Stimulated activated CD4-positive, alpha-beta T cell treated with anti-CD3 and anti-CD28 coated beads, Interleukin-1b, Interleukin-23, amount 100 ng/mL, for 24 hours (primary cell): ENCODE measurements around the gene ADARB1.

Experiments
- DNase-seq, 4 experiments: peaks; one replicate each; pipeline ENCODE4 v3.0.0-alpha.2; 2020; ENCODE audit warnings: low read depth in 4 of 4, low spot score in 1 of 4

ADARB1 gene

DNA sequence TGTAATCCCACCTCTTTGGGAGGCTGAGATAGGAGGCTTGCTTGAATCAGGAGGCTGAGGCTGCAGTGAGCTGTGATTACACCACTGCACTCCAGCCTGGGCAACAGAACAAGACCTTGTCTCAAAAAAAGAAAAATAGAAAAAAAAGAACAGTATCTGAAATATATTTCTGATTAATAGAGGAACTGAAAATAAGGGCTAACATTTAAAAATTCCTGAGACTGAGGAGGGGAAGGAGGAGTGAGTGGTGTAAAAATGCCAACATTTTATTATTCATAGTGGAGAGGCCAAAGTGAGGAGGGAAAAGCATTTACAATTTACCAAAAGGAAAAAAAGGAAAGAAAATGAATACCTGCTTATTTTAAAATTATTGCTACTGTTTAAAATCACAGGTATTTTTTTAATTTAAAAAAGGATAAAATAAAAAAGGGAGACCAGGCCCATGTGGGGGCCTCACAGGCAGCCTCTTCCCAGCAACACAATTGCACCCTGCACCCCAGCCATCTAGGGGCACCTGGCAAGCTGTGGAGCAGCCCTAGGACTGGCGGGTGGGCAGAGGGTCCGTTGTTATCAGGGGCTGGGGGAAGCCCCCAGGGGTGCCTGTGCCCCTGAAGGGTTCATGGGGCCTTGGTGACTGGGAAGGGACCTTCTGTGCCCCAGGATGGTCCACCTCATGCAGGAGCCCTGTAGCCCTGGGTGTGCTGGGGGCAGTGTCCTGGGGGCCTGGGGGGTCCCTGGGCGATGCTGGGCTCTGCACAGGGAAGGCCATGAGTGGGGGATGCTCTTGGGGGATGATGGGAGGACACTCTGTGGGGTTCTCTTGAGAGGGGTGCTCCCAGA lies 34.8 kb upstream of the ADARB1 start:
- DNase-seq, result no peak

DNA sequence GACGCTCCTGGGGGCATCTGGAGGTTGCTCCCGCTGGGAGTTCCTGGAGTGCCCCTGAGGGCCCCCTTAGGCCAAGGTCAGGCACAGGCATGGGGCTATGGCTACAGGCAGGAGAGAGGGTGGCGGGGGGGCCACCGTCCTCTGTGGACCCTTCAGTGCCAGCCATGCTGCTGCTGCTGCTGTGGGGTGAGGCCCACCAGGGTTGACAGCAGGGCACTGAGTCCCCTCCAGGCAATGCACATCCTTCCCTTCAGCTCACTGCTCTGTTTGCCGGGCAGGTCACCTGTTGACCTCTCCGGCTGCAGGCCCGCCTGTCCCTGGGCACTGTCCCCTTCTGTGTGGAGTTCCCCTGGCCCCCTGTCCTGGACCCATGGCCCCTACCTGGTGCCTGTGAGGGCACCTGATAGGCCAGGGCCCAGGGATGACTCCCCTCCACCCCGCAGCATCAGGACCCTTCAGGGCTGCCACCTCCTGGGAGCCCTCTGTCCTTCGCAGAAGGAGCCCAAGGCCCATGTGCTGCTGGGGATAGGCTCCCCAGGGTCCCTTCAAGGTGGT lies 34.1 kb upstream of the ADARB1 start:
- no peak for DNase-seq

DNA sequence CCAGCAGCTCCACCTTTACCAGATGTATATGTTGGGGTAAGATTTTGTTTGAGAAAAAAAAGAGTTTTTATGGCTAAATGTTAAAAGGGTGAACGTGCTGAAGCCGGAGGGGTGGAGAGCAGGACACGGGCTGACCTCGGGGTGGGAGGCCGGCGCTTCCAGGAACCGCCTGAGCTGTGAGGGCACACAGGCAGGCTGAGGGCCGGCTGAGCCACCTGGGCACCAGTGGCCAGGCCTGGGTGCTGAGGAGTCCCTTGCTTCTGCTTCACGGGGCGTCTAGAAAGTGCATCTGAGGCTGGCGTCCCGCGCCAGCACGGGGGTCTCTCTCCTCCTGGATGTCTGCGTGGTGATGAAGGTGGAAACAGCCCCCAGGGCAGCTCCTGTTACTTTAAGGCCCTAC lies 33.6 kb upstream of the ADARB1 start:
- no peak for DNase-seq

- no peak for DNase-seq
Observed at GRCh38 chr21:45041351-45041805, 33.0 kb upstream of the ADARB1 start.

GRCh38 chr21:45041984-45042663 lies 32.3 kb upstream of the ADARB1 start:
- no peak for DNase-seq

- no peak for DNase-seq
Observed at GRCh38 chr21:45042664-45043161, 31.7 kb upstream of the ADARB1 start.

DNA sequence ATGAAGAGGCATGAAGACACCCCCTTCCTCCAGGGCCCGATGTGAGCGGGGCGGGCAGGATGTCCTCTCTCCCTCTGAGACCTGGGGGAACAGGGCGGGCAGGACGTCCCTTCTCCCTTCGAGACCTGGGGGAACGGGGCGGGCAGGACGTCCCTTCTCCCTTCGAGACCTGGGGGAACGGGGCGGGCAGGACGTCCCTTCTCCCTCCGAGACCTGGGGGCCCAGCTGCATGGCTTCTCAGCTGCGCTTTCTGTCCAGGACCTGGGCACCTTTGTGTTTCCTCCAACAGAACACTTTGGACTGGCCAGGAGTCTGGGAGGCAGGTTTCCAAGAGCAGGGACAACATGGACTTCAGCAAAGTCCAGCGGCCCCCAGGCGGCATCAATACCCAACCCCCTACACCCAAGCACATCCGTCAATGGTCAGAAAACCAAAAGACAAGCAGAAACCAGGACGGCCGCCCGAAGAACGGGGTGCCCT lies 30.8 kb upstream of the ADARB1 start:
- DNase-seq, result no peak

DNA sequence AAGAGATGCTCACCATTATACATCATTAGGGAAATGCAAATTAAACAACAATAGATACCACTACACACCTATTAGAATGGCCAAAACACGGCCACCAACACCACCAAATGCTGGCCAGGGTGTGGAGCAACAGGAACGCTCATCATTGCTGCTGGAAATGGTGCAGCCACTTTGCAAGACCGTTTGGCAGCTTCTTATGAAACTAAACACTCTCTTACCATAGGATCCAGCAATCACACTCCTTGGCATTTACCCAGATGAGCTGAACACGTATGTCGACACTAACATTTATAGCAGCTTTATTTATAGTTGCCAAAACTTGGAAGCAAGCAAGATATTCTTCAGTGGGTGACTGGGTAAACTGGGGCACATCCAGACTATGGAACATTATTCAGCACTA lies 28.9 kb upstream of the ADARB1 start:
- DNase-seq, result no peak

DNA sequence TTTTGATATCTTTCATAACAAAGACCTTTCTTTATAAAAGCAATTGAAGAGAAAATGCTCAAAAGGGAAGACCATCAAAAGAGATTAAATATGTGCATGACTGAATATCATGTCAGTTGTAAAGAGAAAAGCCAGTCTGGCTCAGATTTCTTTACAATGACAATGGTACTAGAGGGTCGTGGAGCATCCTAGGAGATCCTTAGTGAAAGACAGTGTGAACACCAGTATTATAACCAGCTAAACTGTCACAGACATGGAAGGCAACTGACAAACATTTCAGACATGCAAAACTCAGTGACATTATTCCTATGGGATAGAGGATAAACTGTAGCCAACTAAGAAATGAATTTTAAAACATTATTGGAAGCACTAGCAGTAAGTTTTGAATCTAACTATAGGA lies 27.1 kb upstream of the ADARB1 start:
- no peak for DNase-seq

DNA sequence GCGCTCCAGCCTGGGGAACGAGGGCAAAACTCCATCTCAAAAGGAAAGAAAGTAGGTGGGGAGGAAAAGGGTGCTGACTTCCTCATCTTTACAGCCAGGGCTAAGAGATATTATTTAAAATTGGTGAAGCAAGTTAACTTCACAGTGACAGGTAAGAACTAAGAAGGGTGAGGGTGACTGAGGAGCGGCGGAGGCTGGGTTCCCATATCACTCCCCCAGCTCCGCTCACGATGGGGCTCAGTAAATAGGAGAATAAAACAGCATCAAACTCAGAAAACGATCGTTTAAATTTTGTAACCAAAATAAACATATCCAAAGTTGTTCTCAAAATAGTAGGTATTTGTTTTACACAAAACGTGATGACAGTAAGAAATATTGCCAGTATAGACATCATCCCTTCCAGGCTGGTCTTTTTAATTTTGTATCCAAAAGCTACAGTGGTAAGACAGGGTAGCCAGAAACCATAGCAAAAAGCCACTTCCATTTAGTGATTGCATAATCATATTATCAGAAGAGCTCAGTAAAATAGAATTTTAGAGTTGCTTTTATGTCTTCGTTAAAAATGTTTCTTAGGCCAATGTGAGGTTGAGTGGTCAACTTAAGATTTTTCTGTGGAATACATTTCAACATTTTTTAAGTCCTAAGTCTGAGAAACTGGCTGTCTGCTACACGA lies 26.2 kb upstream of the ADARB1 start:
- DNase-seq, result no peak

DNA sequence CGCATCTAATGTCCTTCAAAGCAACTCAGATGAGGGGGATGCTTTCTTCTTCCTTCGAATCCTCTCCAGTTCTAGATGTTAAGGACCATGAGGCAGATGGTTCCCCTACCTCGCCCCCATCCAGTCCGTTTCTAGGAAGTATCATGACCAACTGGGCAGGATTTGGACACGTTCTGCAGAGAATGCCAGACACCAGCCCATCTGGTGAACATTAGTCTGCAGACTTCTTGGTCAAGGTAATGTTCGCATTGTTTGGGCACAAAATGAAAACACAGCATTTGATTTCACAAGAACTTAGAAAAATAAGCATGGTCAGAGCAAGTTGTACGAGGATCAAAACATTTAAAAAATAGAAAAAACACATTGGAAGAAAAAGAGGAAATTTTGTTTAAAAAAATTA lies 25.4 kb upstream of the ADARB1 start:
- no peak for DNase-seq

GRCh38 chr21:45049714-45050344 lies 24.6 kb upstream of the ADARB1 start:
- DNase-seq, result no peak

DNA sequence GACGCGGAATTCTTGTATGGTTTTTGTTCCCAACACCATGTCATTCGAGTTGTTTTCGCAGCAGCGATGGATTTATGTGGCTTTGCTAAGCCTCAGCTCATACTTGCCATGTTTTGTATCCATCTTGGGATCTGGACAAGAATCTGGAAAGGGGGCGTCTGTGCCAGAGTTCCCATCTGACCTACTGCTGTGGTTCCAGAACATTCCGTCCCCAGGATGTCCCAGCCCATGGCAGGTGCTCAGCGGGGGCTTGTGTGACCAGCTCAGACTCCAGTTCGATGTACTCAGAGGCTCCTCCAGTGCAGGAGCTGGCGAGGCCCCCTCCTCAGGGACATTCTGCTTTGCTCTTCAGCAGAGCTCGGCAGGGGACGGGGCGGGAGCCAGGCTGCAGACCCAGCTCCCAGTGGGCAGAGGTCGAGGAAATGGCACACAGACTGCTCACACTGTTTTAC lies 24.0 kb upstream of the ADARB1 start:
- no peak for DNase-seq

- no peak for DNase-seq
Observed at GRCh38 chr21:45050797-45051489, 23.4 kb upstream of the ADARB1 start.

DNA sequence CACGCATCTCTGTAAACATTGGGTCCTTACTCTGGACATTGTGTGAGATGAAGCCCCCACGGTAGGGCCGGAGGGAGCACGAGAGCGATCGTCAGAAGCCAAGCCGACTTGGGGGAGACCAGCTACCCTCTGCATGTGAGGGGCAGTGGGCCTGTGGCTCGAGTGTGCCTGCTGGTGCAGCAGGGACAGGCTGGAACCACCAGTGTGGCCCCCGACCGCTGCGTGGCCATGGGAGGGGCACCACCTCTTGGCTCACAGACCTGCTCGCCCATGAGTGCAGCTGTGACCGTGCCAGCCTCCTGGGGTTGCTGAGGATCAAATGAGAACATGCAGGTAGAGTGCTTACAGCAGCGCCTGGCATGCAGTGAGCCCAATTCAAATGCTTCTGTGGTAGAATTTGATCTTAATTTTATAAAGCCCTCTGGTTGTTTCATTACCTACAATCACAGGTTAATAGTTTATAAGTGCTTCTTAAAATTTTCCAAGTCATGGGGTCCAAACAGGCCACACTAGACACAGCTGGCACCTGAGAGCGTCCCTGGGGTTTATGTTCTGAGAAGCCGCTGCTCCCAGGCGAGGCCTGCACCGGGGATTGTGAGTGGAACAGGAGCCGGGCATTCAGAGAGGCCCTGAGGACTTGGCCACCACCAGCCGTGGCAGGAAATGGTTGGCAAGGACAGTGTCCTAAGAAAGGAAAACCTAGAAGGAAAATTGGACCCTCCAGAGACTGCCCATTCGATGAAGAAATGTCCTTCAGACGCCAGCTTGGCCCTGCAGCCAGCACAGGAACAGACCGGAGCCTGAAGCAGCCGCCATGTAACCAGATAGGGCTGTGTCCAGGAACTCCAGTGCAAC lies 22.6 kb upstream of the ADARB1 start:
- no peak for DNase-seq

GRCh38 chr21:45052960-45053359 lies 21.4 kb upstream of the ADARB1 start:
- DNase-seq, result no peak

DNA sequence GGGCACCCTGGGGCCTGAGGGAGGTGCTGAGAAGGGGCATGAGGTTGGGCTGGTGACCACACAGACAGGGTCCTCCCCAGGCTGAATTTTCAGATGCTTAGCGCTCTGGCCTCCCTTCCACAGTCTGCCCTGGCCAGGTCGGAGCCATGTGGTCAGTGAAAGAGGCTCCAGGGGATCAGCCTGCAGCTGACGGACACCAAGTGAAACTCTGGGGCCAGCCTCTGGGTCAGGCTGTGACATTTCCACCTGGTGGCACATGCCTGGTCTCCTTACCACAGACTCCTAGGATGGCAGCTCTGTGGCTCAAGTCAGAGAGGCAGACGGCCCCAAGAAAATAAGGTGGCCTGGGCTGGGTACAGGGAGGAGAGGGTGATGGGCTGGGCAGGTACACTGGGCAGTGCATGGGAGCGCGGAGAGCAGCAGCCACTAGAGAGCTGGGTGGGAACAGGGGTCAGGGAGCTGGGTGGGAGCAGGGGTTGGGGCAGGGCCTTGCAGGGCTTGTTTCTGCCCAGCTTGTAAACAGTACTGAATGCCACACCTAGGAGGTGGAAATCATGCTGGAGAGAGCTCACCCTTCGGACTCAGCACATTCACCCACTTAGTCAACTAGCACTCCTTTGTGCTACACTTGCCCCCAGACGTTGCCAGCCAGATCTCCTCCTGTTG lies 20.7 kb upstream of the ADARB1 start:
- DNase-seq, result no peak

GRCh38 chr21:45054227-45054926 lies 20.0 kb upstream of the ADARB1 start:
- no peak for DNase-seq
